ENCODE data around the gene ANO6. TPM values are rescaled to one million over a fixed set of nuclear protein-coding genes. Genes with fewer than 3 reads are reported as not detected.
"Not testable (repeated sequence)": the region's sequence is repeated elsewhere in the genome, so short reads cannot be mapped to it uniquely, and the experiment has no call there.

The ANO6 gene
- 10 to 100 TPM; 19.0 to 21.4 TPM for total RNA-seq

GRCh38 chr12:45215419-45216229, at the start of gene ANO6:
Gene ANO6 (plus strand): TSS chr12:45216095. CDS start chr12:45216322, 227 bp downstream.
- intact Hi-C loops (cut with micrococcal nuclease), result loop anchor here (1.0 to 5.0 kb wide), 4 partner anchors 8 to 1167 kb away; no protein-coding TSS in a partner anchor
- Mint-ChIP-seq H3K36me3 (peaks cover 1% of the 10 kb centered on the region), H3K4me1 (ENCODE audit: low read depth) (peaks cover 48% of the 10 kb centered on the region), H3K27me3 (no peaks in the 10 kb centered on the region), H3K4me3 (peak within 1 kb of the TSS; percentile 90), H3K9me3 (no peaks in the 10 kb centered on the region), H3K27ac (peak within 1 kb of the TSS; percentile 94)
- ChIA-PET POLR2A (interaction anchor here (0.7 to 1.5 kb wide), 7 partner anchors 17 to 774 kb away, joined by 3 to 7 read pairs (median 3); no protein-coding TSS in a partner anchor), CTCF (interaction anchor here (0.6 to 3.3 kb wide), 7 partner anchors 9 to 511 kb away, joined by 3 to 22 read pairs (median 4); no protein-coding TSS in a partner anchor)
- DNase-seq, result peak; percentile 88

- H3K4me3 Mint-ChIP-seq, result no peak overlapping the region
- DNase-seq, result no peak
- intact Hi-C loops (cut with micrococcal nuclease), result no loop called here
Measured at GRCh38 chr12:45168976-45169375, 46.9 kb upstream of the ANO6 start.

GRCh38 chr12:45170456-45171042, 45.3 kb upstream of the ANO6 start:
- peak; percentile 84 for DNase-seq
- intact Hi-C loops (cut with micrococcal nuclease), result loop anchor here (5.0 to 10.0 kb wide), 3 partner anchors 217 to 554 kb away; partner anchors contain the start of gene ARID2
- no peaks in the 10 kb centered on the region for H3K9me3 Mint-ChIP-seq
- no peak overlapping the region for H3K27ac Mint-ChIP-seq
- ChIA-PET CTCF (interaction anchor here (0.6 to 1.7 kb wide), 24 partner anchors 9 to 555 kb away, joined by 3 to 17 read pairs (median 3); no protein-coding TSS in a partner anchor), POLR2A (no interaction called here)
- no peaks in the 10 kb centered on the region for H3K27me3 Mint-ChIP-seq
- H3K4me1 Mint-ChIP-seq (ENCODE audit: low read depth), result no peaks in the 10 kb centered on the region
- peaks cover 2% of the 10 kb centered on the region for H3K36me3 Mint-ChIP-seq
- H3K4me3 Mint-ChIP-seq, result no peak overlapping the region

More at GRCh38 chr12:45168976-45169375, 46.9 kb upstream of the ANO6 start:
- Mint-ChIP-seq H3K27ac (no peak overlapping the region), H3K4me1 (ENCODE audit: low read depth) (no peaks in the 10 kb centered on the region), H3K36me3 (no peaks in the 10 kb centered on the region), H3K9me3 (no peaks in the 10 kb centered on the region), H3K27me3 (peaks cover 5% of the 10 kb centered on the region)
- ChIA-PET CTCF (no interaction called here), POLR2A (no interaction called here)

- CTCF ChIA-PET; H3K4me3 Mint-ChIP-seq; POLR2A ChIA-PET; DNase-seq; H3K27ac Mint-ChIP-seq; H3K27me3 Mint-ChIP-seq; H3K4me1 Mint-ChIP-seq (ENCODE audit: low read depth): not testable (repeated sequence)
- intact Hi-C loops (cut with micrococcal nuclease), result loop anchor here (5.0 to 10.0 kb wide), 3 partner anchors 214 to 552 kb away; partner anchors contain the start of gene ARID2
- Mint-ChIP-seq H3K36me3 (peaks cover 26% of the 10 kb centered on the region), H3K9me3 (peaks cover 16% of the 10 kb centered on the region)
Measured at GRCh38 chr12:45173293-45173692, 42.6 kb upstream of the ANO6 start.

GRCh38 chr12:45174595-45174994, 41.3 kb upstream of the ANO6 start:
- intact Hi-C loops (cut with micrococcal nuclease), result loop anchor here (5.0 to 10.0 kb wide), 3 partner anchors 213 to 550 kb away; partner anchors contain the start of gene ARID2
- H3K4me1 Mint-ChIP-seq (ENCODE audit: low read depth), result no peaks in the 10 kb centered on the region
- DNase-seq, result no peak
- no peak overlapping the region for H3K27ac Mint-ChIP-seq
- H3K4me3 Mint-ChIP-seq, result no peak overlapping the region
- peaks cover 35% of the 10 kb centered on the region for H3K36me3 Mint-ChIP-seq
- no peaks in the 10 kb centered on the region for H3K27me3 Mint-ChIP-seq
- ChIA-PET CTCF (no interaction called here), POLR2A (no interaction called here)
- H3K9me3 Mint-ChIP-seq, result peaks cover 27% of the 10 kb centered on the region

- intact Hi-C loops (cut with micrococcal nuclease), result loop anchor here (10.0 kb wide), 1 partner anchor 546 kb away; the partner anchor contains the start of gene ARID2
- ChIA-PET CTCF (no interaction called here), POLR2A (interaction anchor here (0.6 kb wide), 1 partner anchor 35 kb away, joined by 3 read pairs; no protein-coding TSS in a partner anchor)
- no peak for DNase-seq
- H3K27ac Mint-ChIP-seq, result no peak overlapping the region
- H3K4me3 Mint-ChIP-seq, result no peak overlapping the region
- H3K27me3 Mint-ChIP-seq, result no peaks in the 10 kb centered on the region
- H3K9me3 Mint-ChIP-seq, result peaks cover 31% of the 10 kb centered on the region
- no peaks in the 10 kb centered on the region for H3K4me1 Mint-ChIP-seq (ENCODE audit: low read depth)
- peaks cover 39% of the 10 kb centered on the region for H3K36me3 Mint-ChIP-seq
Measured at GRCh38 chr12:45178771-45179170, 37.1 kb upstream of the ANO6 start.

- CTCF ChIA-PET, result interaction anchor here (0.6 to 1.2 kb wide), 2 partner anchors 205 to 225 kb away, joined by 3 read pairs; no protein-coding TSS in a partner anchor
- Mint-ChIP-seq H3K36me3 (peaks cover 20% of the 10 kb centered on the region), H3K9me3 (peaks cover 22% of the 10 kb centered on the region), H3K27ac (no peak overlapping the region), H3K4me1 (ENCODE audit: low read depth) (no peaks in the 10 kb centered on the region), H3K27me3 (no peaks in the 10 kb centered on the region), H3K4me3 (no peak overlapping the region)
- DNase-seq, result no peak
- POLR2A ChIA-PET, result no interaction called here
- intact Hi-C loops (cut with micrococcal nuclease), result no loop called here
Measured at GRCh38 chr12:45182511-45182910, 33.4 kb upstream of the ANO6 start.

- intact Hi-C loops (cut with micrococcal nuclease), result no loop called here
- Mint-ChIP-seq H3K4me1 (ENCODE audit: low read depth) (no peaks in the 10 kb centered on the region), H3K27ac (no peak overlapping the region), H3K9me3 (peaks cover 15% of the 10 kb centered on the region), H3K36me3 (peaks cover 13% of the 10 kb centered on the region), H3K27me3 (no peaks in the 10 kb centered on the region), H3K4me3 (no peak overlapping the region)
- no peak for DNase-seq
- ChIA-PET POLR2A (no interaction called here), CTCF (interaction anchor here (0.7 to 1.5 kb wide), 5 partner anchors 17 to 206 kb away, joined by 3 to 5 read pairs (median 3); no protein-coding TSS in a partner anchor)
Measured at GRCh38 chr12:45183246-45183645, 32.6 kb upstream of the ANO6 start.

GRCh38 chr12:45184147-45184963, 31.5 kb upstream of the ANO6 start:
- H3K4me3 Mint-ChIP-seq, result no peak overlapping the region
- no peaks in the 10 kb centered on the region for H3K27me3 Mint-ChIP-seq
- ChIA-PET CTCF (interaction anchor here (1.0 to 1.7 kb wide), 4 partner anchors 14 to 205 kb away, joined by 3 to 5 read pairs (median 4); no protein-coding TSS in a partner anchor), POLR2A (no interaction called here)
- peaks cover 4% of the 10 kb centered on the region for H3K9me3 Mint-ChIP-seq
- H3K27ac Mint-ChIP-seq, result no peak overlapping the region
- DNase-seq, result no peak
- no peaks in the 10 kb centered on the region for H3K4me1 Mint-ChIP-seq (ENCODE audit: low read depth)
- intact Hi-C loops (cut with micrococcal nuclease), result no loop called here
- peaks cover 6% of the 10 kb centered on the region for H3K36me3 Mint-ChIP-seq

- intact Hi-C loops (cut with micrococcal nuclease), result no loop called here
- peaks cover 6% of the 10 kb centered on the region for H3K4me1 Mint-ChIP-seq (ENCODE audit: low read depth)
- H3K27ac Mint-ChIP-seq, result no peak overlapping the region
- peaks cover 2% of the 10 kb centered on the region for H3K36me3 Mint-ChIP-seq
- ChIA-PET CTCF (interaction anchor here (0.6 kb wide), 1 partner anchor 43 kb away, joined by 3 read pairs; no protein-coding TSS in a partner anchor), POLR2A (no interaction called here)
- no peaks in the 10 kb centered on the region for H3K27me3 Mint-ChIP-seq
- no peak overlapping the region for H3K4me3 Mint-ChIP-seq
- DNase-seq, result no peak
- H3K9me3 Mint-ChIP-seq, result no peaks in the 10 kb centered on the region
Measured at GRCh38 chr12:45186762-45187161, 29.1 kb upstream of the ANO6 start.

- peaks cover 3% of the 10 kb centered on the region for H3K36me3 Mint-ChIP-seq
- H3K27ac Mint-ChIP-seq, result no peak overlapping the region
- H3K4me1 Mint-ChIP-seq (ENCODE audit: low read depth), result peaks cover 16% of the 10 kb centered on the region
- ChIA-PET POLR2A (interaction anchor here (1.7 kb wide), 1 partner anchor 25 kb away, joined by 3 read pairs; the partner anchor contains the start of gene ANO6), CTCF (interaction anchor here (1.4 to 2.1 kb wide), 2 partner anchors 19 to 25 kb away, joined by 3 to 7 read pairs; no protein-coding TSS in a partner anchor)
- H3K9me3 Mint-ChIP-seq, result no peaks in the 10 kb centered on the region
- H3K27me3 Mint-ChIP-seq, result no peaks in the 10 kb centered on the region
- no peak for DNase-seq
- no peak overlapping the region for H3K4me3 Mint-ChIP-seq
- intact Hi-C loops (cut with micrococcal nuclease), result no loop called here
Measured at GRCh38 chr12:45189766-45190403, 26.0 kb upstream of the ANO6 start.
